HG03460 (cell line): ENCODE data around the gene RRP1.
"Not testable (repeated sequence)": the region's sequence is repeated elsewhere in the genome, so short reads cannot be mapped to it uniquely, and the experiment has no call there.

Source experiments
- ATAC-seq: cut with Tn5 transposase; IDR thresholded peaks from one replicate; pipeline ENCODE4 v1.9.1; 2021; ENCODE audit not compliant: unreplicated experiment

RRP1 gene

GRCh38 chr21:43816611-43817071 lies 27.3 kb downstream of the RRP1 start:
- no peak for ATAC-seq

- no peak for ATAC-seq
These were observed 28.0 kb downstream of the RRP1 start for GRCh38 chr21:43817157-43818086.

GRCh38 chr21:43818685-43819084 lies 29.3 kb downstream of the RRP1 start:
- no peak for ATAC-seq

DNA sequence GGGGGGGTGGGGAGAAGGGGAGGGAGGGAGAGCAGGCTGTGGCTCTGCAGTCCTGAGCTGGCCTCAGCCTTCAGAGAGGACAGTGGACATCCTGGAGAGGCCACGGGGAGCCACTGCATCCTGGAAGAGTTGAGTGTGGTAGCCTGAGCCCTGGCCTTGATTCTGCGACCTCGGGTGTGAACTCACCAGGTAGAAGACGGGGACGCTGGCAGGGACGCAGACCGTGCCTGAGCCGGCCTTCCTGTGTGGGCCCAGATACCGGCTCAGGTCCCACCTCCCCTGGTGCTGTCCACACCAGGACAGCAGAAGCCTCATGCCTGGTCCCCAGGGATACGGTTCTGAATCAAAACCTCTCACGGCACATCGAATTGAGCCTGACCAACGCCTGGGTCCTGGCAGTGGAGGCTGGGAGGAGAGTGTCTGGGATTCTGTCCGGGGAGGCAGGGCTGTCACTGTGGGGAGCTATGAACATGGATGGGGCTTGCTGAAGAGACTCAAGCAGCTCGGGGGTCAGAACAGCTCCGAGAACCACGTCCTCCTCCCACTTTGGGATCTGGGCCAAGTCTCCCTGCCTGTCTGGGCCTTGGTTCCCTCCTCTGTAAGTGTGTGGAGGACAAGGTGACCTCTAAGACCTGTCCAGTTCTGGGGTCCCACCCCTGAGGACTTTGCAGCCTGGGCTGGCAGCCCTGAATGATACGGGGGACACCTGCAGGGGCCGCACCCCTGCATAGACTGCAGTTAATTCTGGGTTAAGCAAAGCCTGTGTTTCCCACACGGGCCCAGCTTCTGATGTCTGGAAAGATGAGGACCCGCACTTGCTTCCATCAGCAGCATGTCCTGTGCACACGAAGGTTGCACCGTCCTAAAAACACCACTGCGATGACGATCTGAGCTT lies 30.4 kb downstream of the RRP1 start:
- ATAC-seq, result no peak

DNA sequence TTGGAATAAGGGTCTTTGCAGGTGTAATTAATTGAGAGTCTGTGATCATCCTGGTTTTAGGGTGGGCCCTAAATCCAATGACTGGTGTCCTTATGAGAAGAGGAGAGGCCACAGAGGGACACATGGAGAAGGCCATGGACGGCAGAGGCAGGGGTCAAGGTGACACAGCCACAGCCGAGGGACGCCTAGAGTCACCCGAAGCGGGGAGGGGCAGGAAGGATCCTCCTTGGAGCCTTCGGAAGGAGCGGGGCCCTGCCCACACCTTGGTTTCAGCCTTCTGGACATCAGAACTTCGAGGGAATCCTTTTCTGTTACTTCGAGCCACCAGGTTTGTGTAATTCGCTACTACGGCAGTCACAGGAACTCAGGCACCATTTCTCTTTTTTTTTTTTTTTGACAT lies 31.1 kb downstream of the RRP1 start:
- ATAC-seq, result no peak

GRCh38 chr21:43822166-43822565 lies 32.8 kb downstream of the RRP1 start:
- ATAC-seq, result not testable (repeated sequence)

DNA sequence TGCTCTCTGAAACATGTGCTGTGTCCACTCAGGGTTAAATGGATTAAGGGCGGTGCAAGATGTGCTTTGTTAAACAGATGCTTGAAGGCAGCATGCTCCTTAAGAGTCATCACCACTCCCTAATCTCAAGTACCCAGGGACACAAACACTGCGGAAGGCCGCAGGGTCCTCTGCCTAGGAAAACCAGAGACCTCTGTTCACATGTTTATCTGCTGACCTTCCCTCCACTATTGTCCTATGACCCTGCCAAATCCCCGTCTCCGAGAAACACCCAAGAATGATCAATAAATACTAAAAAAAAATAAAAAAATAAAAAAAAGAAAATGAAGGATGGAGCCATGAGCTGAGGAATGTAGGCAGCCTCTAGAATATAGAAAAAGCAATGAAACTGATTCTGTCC lies 33.4 kb downstream of the RRP1 start:
- ATAC-seq, result not testable (repeated sequence)

DNA sequence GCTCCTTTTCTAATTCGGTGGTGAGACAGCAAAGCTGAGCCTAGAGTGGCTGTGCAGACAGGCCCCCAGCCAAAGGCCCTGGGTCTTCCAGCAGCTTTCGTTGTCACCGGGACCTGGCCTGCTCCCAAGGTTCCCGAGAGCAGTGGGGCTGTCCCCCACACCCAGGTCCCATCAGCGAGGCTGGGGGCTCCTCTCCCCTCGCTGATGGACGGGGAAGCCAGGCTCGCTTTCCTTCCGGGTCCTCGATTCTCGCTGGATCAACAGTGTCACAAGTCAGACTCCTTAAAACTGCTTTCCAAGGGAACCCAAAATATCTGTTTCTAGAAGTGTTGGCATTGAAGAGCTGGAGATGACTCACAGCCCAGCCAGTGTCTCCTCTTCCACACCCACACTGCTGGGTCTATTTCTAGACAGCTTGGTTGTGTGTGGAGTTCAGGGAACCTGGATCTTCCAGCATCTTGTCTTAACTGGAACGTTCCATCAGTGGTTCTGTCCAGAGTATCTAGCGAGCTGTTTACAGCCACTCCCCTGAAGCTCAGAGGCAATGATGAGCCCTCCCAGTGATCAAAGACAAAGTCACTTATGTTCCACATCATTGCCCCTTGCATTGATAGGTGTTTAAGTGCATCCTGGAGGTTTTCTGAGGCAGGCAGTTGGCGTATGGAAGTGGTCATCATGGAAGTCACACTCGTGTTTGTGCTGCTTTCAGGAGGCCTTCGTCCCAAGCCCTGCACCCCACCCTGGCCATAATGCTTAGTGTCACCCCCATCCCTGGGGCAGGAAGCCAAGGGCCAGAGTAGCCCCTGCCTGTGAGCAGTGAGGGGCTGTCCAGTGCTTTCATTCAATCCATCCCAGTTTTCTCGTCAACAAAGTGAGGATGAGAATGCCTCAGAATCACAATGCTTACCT lies 35.2 kb downstream of the RRP1 start:
- ATAC-seq, result no peak

- no peak for ATAC-seq
These were observed 36.0 kb downstream of the RRP1 start for GRCh38 chr21:43825242-43825935.

- no peak for ATAC-seq
These were observed 36.7 kb downstream of the RRP1 start for GRCh38 chr21:43825936-43826622.

GRCh38 chr21:43826623-43826974 lies 37.2 kb downstream of the RRP1 start:
- ATAC-seq, result no peak

DNA sequence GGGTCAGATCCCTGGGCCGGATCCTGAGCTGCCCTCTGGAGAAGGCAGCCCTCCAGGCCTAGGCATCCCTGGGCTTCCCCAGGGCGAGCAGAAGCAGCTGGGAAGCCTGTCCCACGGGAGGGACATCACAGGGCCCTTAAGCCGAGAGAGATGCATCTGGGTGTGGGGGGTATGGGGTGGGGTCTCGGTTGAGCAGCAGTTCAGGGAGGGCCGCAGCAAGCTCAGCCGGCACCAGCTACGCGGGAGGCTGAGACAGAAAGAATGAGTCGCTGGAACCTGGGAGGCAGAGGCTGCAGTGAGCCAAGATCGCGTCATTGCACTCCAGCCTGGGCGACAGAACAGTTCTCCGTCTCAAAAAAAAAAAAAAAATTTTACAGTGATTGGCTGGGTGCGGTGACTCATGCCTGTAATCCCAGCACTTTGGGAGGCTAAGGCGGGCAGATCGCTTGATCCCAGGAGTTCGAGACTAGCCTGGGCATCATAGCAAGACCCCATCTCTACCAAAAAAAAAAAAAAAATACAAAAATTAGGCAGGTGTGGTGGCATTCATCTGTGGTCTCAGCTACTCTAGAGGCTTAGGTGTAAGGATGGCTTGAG lies 37.7 kb downstream of the RRP1 start:
- no peak for ATAC-seq

GRCh38 chr21:43829161-43829560 lies 39.8 kb downstream of the RRP1 start:
- no peak for ATAC-seq

- ATAC-seq, result no peak
These were observed 40.3 kb downstream of the RRP1 start for GRCh38 chr21:43829575-43830119.

DNA sequence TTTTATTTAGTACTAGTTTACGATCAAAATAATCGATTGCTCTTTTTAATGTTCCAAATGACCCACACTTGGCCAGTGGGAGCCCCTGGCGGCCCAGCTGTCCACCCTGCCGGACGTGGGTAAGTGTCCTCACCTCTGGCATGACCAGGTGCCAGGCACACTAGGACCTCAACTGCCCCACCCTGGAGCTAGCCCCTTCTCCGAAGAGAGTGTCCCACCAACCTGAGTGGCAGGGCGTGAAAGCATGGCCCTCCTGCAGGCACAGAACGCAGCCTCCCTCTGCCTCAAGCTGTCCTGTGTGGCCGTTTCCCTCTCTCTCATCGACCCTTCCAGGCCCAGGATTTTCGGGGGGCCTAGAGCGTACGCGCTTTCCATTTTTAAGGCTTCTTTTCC lies 42.8 kb downstream of the RRP1 start:
- no peak for ATAC-seq

GRCh38 chr21:43832648-43833047 lies 43.3 kb downstream of the RRP1 start:
- ATAC-seq, result no peak

DNA sequence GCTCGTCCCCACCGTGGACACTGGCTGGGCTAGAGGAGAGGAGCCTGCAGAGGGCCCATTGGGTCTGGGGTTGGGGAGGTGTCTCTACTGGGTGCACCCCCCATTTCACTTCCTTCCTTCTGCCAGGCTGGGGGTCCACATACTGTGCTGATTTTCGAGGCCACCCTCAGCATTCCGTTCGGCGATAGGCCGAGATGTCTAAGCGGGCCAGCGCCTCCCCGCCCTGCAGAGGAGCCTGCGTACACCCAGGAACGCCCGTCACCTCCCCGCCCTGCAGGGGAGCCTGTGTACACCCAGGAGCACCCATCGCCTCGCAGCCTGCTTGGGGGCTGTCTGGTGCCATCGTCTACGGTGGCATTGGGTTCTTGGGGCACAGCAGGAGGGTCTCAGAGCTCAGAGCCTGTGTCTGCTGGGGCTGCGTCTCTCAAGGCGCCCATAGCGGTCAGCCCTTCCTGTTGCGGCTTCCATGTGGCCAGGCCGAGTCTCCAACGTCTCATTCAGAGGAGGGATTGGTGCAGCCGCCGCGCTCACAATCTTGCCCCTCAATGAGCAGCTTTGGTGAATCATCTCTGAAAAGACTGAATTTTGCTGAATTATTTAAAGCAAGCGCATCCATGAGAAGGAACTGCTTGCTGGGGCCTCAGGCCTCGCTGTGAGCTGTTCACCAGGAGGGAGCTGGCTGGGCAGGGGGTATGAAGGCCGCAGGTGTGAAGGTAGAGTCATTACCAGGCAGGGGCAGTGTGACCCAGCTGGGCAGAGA lies 44.9 kb downstream of the RRP1 start:
- no peak for ATAC-seq

GRCh38 chr21:43835050-43835449 lies 45.7 kb downstream of the RRP1 start:
- no peak for ATAC-seq
